ENCODE data around the gene MAPK1.

MAPK1 gene

GRCh38 chr22:21834869-21835268, 32.6 kb downstream of the MAPK1 start:
- Histone ChIP-seq H3K9me3 (ENCODE audit: control insufficient read depth, insufficient read depth, low read depth, low read length) (no peaks in the 10 kb centered on the region), H3K27ac (ENCODE audit: extremely low read depth, low read depth, low read length) (no peak overlapping the region), H3K4me1 (ENCODE audit: control insufficient read depth, insufficient read depth, low read length) (peaks cover 21% of the 10 kb centered on the region), H3K4me3 (ENCODE audit: low read depth, low read length) (no peak overlapping the region), H3K36me3 (ENCODE audit: control insufficient read depth in 2 of 2, insufficient read depth in 1 of 2, low read length in 2 of 2) (no peaks in the 10 kb centered on the region)
- TF ChIP-seq ZNF138 (tag by site-specific recombination; IDR thresholded peaks at IDR 0.05; ENCODE audit: borderline replicate concordance) (no peak), ZNF610 (tag by site-specific recombination; IDR thresholded peaks at IDR 0.05; ENCODE audit: borderline replicate concordance) (no peak), ZBTB8A (tag by site-specific recombination; IDR thresholded peaks at IDR 0.05) (no peak), ZNF10 (tag by site-specific recombination; IDR thresholded peaks at IDR 0.05) (no peak), ZNF23 (tag by site-specific recombination; IDR thresholded peaks at IDR 0.05; ENCODE audit: borderline replicate concordance) (no peak), ZNF555 (tag by site-specific recombination; conservative IDR thresholded peaks at IDR 0.05) (no peak), ZNF140 (tag by site-specific recombination; IDR thresholded peaks at IDR 0.05) (no peak), ZNF585B (tag by site-specific recombination; IDR thresholded peaks at IDR 0.05) (no peak), ZNF513 (tag by site-specific recombination; IDR thresholded peaks at IDR 0.05) (no peak), ZNF433 (tag by site-specific recombination; IDR thresholded peaks at IDR 0.05; ENCODE audit: low read depth) (no peak), PRDM6 (tag by site-specific recombination; IDR thresholded peaks at IDR 0.05) (no peak), ZSCAN5A (tag by site-specific recombination; IDR thresholded peaks at IDR 0.05) (no peak), SCRT1 (tag by site-specific recombination; IDR thresholded peaks at IDR 0.05; ENCODE audit: borderline replicate concordance) (no peak), GLIS1 (tag by site-specific recombination; IDR thresholded peaks at IDR 0.05) (no peak), ZNF544 (tag by site-specific recombination; IDR thresholded peaks at IDR 0.05) (no peak), ZNF394 (tag by site-specific recombination; IDR thresholded peaks at IDR 0.05; ENCODE audit: borderline replicate concordance) (no peak), ZXDB (tag by site-specific recombination; IDR thresholded peaks at IDR 0.05) (no peak), ZNF670 (tag by site-specific recombination; IDR thresholded peaks at IDR 0.05; ENCODE audit: low read depth) (no peak)
- ChIA-PET CTCF (interaction anchor here (1.0 kb wide), 1 partner anchor 30 kb away, joined by 3 read pairs; no protein-coding TSS in a partner anchor), POLR2A (interaction anchor here (1.1 kb wide), 1 partner anchor 26 kb away, joined by 3 read pairs; no protein-coding TSS in a partner anchor)

- no peak overlapping the region for H3K27ac ChIP-seq (ENCODE audit: extremely low read depth, low read depth, low read length)
- H3K36me3 ChIP-seq (ENCODE audit: control insufficient read depth in 2 of 2, insufficient read depth in 1 of 2, low read length in 2 of 2): no peaks in the 10 kb centered on the region
- no peak overlapping the region for H3K4me3 ChIP-seq (ENCODE audit: low read depth, low read length)
- H3K9me3 ChIP-seq (ENCODE audit: control insufficient read depth, insufficient read depth, low read depth, low read length): no peaks in the 10 kb centered on the region
- CTCF ChIA-PET: interaction anchor here (0.6 kb wide), 1 partner anchor 76 kb away, joined by 3 read pairs; no protein-coding TSS in a partner anchor
- POLR2A ChIA-PET: interaction anchor here (1.3 kb wide), 1 partner anchor 57 kb away, joined by 4 read pairs; no protein-coding TSS in a partner anchor
- H3K4me1 ChIP-seq (ENCODE audit: control insufficient read depth, insufficient read depth, low read length): peaks cover 18% of the 10 kb centered on the region
- TF ChIP-seq ZNF274 (IDR thresholded peaks at IDR 0.05; ENCODE audit: low read length) (no peak), ZNF274 (tag by site-specific recombination; IDR thresholded peaks at IDR 0.05; ENCODE audit: borderline replicate concordance) (no peak), ZNF16 (tag by site-specific recombination; IDR thresholded peaks at IDR 0.05; ENCODE audit: low read depth) (no peak), ZXDB (tag by site-specific recombination; IDR thresholded peaks at IDR 0.05) (0 out of 2 replicates have a peak, but pooled peaks have one; percentile 18), ZNF335 (tag by site-specific recombination; conservative IDR thresholded peaks at IDR 0.05) (no peak), EGR2 (tag by site-specific recombination; IDR thresholded peaks at IDR 0.05; ENCODE audit: low read depth) (peak; percentile 68), ZNF311 (tag by site-specific recombination; IDR thresholded peaks at IDR 0.05; ENCODE audit: borderline replicate concordance) (no peak), ZNF280C (tag by site-specific recombination; IDR thresholded peaks at IDR 0.05) (no peak), ZBTB6 (tag by site-specific recombination; IDR thresholded peaks at IDR 0.05) (no peak)
Observed at GRCh38 chr22:21832291-21833290, 34.9 kb downstream of the MAPK1 start.

All from HEK293 (cell line).